Liver (tissue), 9 donors: ENCODE data around the gene CACNA1C. TPM values are rescaled to one million over a fixed set of nuclear protein-coding genes. Genes with fewer than 3 reads are reported as not detected.

Experiments
- DNase-seq: peaks from one replicate; pipeline ENCODE4 v3.0.0-alpha.2; 2017; ENCODE audit warnings: low spot score
- H3K27ac ChIP-seq, 2 donors: one replicate each; pipeline ENCODE4 v1.7.0; 2013; ENCODE audit warnings: inconsistent platforms in 2 of 2, low read length in 2 of 2, control low read depth in 1 of 2, low read depth in 1 of 2, mild to moderate bottlenecking in 1 of 2
- H3K27me3 ChIP-seq, 4 donors: one replicate each; pipeline versions ENCODE4 v1.6.1 to v1.7.0; 2013; ENCODE audit warnings: low read length in 3 of 4, inconsistent platforms in 1 of 4, mild to moderate bottlenecking in 1 of 4, moderate library complexity in 1 of 4; ENCODE audit not compliant: control insufficient read depth in 4 of 4, insufficient read depth in 4 of 4
- H3K36me3 ChIP-seq, 4 donors: one replicate each; pipeline versions ENCODE4 v1.6.1 to v1.7.0; 2013; ENCODE audit warnings: low read length in 3 of 4, mild to moderate bottlenecking in 3 of 4, low read depth in 1 of 4, moderate library complexity in 1 of 4; ENCODE audit not compliant: control insufficient read depth in 4 of 4, insufficient read depth in 3 of 4
- H3K4me1 ChIP-seq, 4 donors: one replicate each; pipeline versions ENCODE4 v1.6.1 to v1.7.0; 2013; ENCODE audit warnings: low read length in 3 of 4, mild to moderate bottlenecking in 3 of 4, moderate library complexity in 1 of 4; ENCODE audit not compliant: control insufficient read depth in 4 of 4, insufficient read depth in 4 of 4
- H3K4me3 ChIP-seq, 3 donors: one replicate each; pipeline versions ENCODE4 v1.6.1 to v1.7.0; 2013; ENCODE audit warnings: low read length in 3 of 3, control low read depth in 1 of 3, low read depth in 1 of 3, mild to moderate bottlenecking in 1 of 3
- H3K9ac ChIP-seq, 2 donors: one replicate each; pipeline ENCODE4 v1.7.0; 2013; ENCODE audit warnings: low read length in 2 of 2, mild to moderate bottlenecking in 2 of 2, moderate library complexity in 2 of 2, control low read depth in 1 of 2, low read depth in 1 of 2
- H3K9me3 ChIP-seq, 4 donors: one replicate each; pipeline versions ENCODE4 v1.6.1 to v1.7.0; 2013; ENCODE audit warnings: low read length in 3 of 4; ENCODE audit not compliant: control insufficient read depth in 4 of 4
- ATF3 ChIP-seq: IDR thresholded peaks from 2 replicates; pipeline ENCODE4 v1.6.1; 2016; ENCODE audit warnings: antibody characterized with exemption
- CTCF ChIP-seq: fragments of 150-350 bp; IDR thresholded peaks from 2 replicates; pipeline ENCODE4 v1.5.1; 2017; ENCODE audit warnings: improper control_type of control experiment, low read depth, low read length; ENCODE audit not compliant: missing input control
- EGR1 ChIP-seq, 2 donors: IDR thresholded peaks; 2 replicates each; pipeline ENCODE4 v1.6.1; 2016 to 2018; ENCODE audit warnings: antibody characterized with exemption in 2 of 2, low read depth in 2 of 2
- FOXA1 ChIP-seq: IDR thresholded peaks from 2 replicates; pipeline ENCODE4 v1.6.1; 2016; ENCODE audit warnings: antibody characterized with exemption
- FOXA2 ChIP-seq: IDR thresholded peaks from 2 replicates; pipeline ENCODE4 v1.6.1; 2016; ENCODE audit warnings: antibody characterized with exemption
- GABPA ChIP-seq, 2 donors: IDR thresholded peaks in 1 of 2; conservative IDR thresholded peaks in 1 of 2; 2 replicates each; pipeline ENCODE4 v1.6.1; 2016; ENCODE audit warnings: antibody characterized with exemption in 2 of 2, mild to moderate bottlenecking in 1 of 2, moderate library complexity in 1 of 2
- HNF4A ChIP-seq, 2 donors: conservative IDR thresholded peaks; 2 replicates each; pipeline ENCODE4 v1.6.1; 2016; ENCODE audit warnings: antibody characterized with exemption in 2 of 2, mild to moderate bottlenecking in 2 of 2
- HNF4G ChIP-seq: IDR thresholded peaks from 2 replicates; pipeline ENCODE4 v1.6.1; 2016; ENCODE audit warnings: antibody characterized with exemption
- JUND ChIP-seq, 2 donors: IDR thresholded peaks; 2 replicates each; pipeline ENCODE4 v1.6.1; 2016; ENCODE audit warnings: antibody characterized with exemption in 2 of 2
- MAX ChIP-seq: IDR thresholded peaks from 2 replicates; pipeline ENCODE4 v1.6.1; 2016; ENCODE audit warnings: antibody characterized with exemption
- NR2F2 ChIP-seq: IDR thresholded peaks from 2 replicates; pipeline ENCODE4 v1.6.1; 2016; ENCODE audit warnings: antibody characterized with exemption
- RAD21 ChIP-seq, 2 donors: IDR thresholded peaks; 2 replicates each; pipeline ENCODE4 v1.6.1; 2016; ENCODE audit warnings: antibody characterized with exemption in 2 of 2, mild to moderate bottlenecking in 2 of 2
- REST ChIP-seq: IDR thresholded peaks from 2 replicates; pipeline ENCODE4 v1.6.1; 2016; ENCODE audit warnings: antibody characterized with exemption, mild to moderate bottlenecking
- RXRA ChIP-seq, 2 donors: IDR thresholded peaks; 2 replicates each; pipeline ENCODE4 v1.6.1; 2017 to 2018; ENCODE audit warnings: antibody characterized with exemption in 2 of 2, mild to moderate bottlenecking in 1 of 2
- SP1 ChIP-seq: IDR thresholded peaks from 2 replicates; pipeline ENCODE4 v1.6.1; 2018; ENCODE audit warnings: antibody characterized with exemption, mild to moderate bottlenecking
- TAF1 ChIP-seq: conservative IDR thresholded peaks from 2 replicates; pipeline ENCODE4 v1.6.1; 2016; ENCODE audit warnings: antibody characterized with exemption, mild to moderate bottlenecking
- YY1 ChIP-seq: IDR thresholded peaks from 2 replicates; pipeline ENCODE4 v1.6.1; 2016; ENCODE audit warnings: antibody characterized with exemption, mild to moderate bottlenecking
- ZBTB33 ChIP-seq: IDR thresholded peaks from 2 replicates; pipeline ENCODE4 v1.6.1; 2016; ENCODE audit warnings: antibody characterized with exemption
- WGBS: extraction: QIAGEN DNeasy Blood & Tissue Kit; methylation state at CpG from one replicate; pipeline ENCODE4 v1.1.7; 2013; 5-methylcytosine and 5-hydroxymethylcytosine counted together
- polyA plus RNA-seq, 2 donors: library from polyadenylated mRNA; stranded (reverse) in 1 of 2; unstranded in 1 of 2; fragments of 200-250 nt in 1 of 2; fragments of >200 nt in 1 of 2; fragmentation: Nextera tagmentation in 1 of 2; extraction: Ambion mirVana in 1 of 2; gene quantifications; one replicate each; pipeline versions ENCODE4 v1.2.1 to v1.2.3, GENCODE V29; 2013 to 2015
- total RNA-seq, 2 donors: library from RNA; depleted of rRNA; stranded (reverse); fragments of >200 nt; gene quantifications; one replicate each; pipeline ENCODE4 v1.2.3, GENCODE V29; 2014
- donor health status: healthy.
- donor health status: healthy.
- donor health status: healthy.
- donor health status: healthy.
- donor health status: healthy.

CACNA1C gene
- total and polyA plus RNA-seq, 4 donors = 0.23 to 1.9 (median 0.41) TPM

GRCh38 chr12:2634471-2634870 is 581.7 kb downstream of the CACNA1C start:
- no peak overlapping the region for H3K9ac ChIP-seq
- H3K9me3 ChIP-seq = no peaks in the 10 kb centered on the region
- WGBS = 71% methylated on average over 2 of the region's 2 CpGs
- no peak overlapping the region for H3K27ac ChIP-seq
- H3K4me1 ChIP-seq = no peaks in the 10 kb centered on the region
- no peaks in the 10 kb centered on the region for H3K36me3 ChIP-seq
- no peak for TF ChIP-seq SP1
- TF ChIP-seq TAF1 = no peak
- no peak for TF ChIP-seq CTCF
- no peak for TF ChIP-seq RXRA (IDR thresholded peaks at IDR 0.05)
- TF ChIP-seq YY1 = no peak
- no peak for TF ChIP-seq ZBTB33
- TF ChIP-seq FOXA2 = no peak
- TF ChIP-seq EGR1 (IDR thresholded peaks at IDR 0.05; ENCODE audit: low read depth in 2 of 2) = no peak
- no peak for TF ChIP-seq MAX
- no peak for TF ChIP-seq HNF4A (conservative IDR thresholded peaks at IDR 0.05)
- TF ChIP-seq GABPA (IDR thresholded peaks at IDR 0.05 in 1 of 2, conservative IDR thresholded peaks at IDR 0.05 in 1 of 2) = no peak
- no peak for TF ChIP-seq HNF4G
- TF ChIP-seq RAD21 (IDR thresholded peaks at IDR 0.05) = no peak
- no peak for TF ChIP-seq FOXA1
- TF ChIP-seq NR2F2 = no peak
- no peak for TF ChIP-seq ATF3
- no peak for TF ChIP-seq REST
- no peak for TF ChIP-seq JUND (IDR thresholded peaks at IDR 0.05)
- DNase-seq = no peak
- H3K27me3 ChIP-seq = peaks cover 0 to 2% (median 0%) of the 10 kb centered on the region in 4 donors
- H3K4me3 ChIP-seq = no peak overlapping the region
